Measurements from ENCODE around the gene SNU13.
"Not testable (repeated sequence)": the region's sequence is repeated elsewhere in the genome, so short reads cannot be mapped to it uniquely, and the experiment has no call there.

SNU13 gene

GRCh38 chr22:41688365-41689211 is at the start of gene SNU13:
TSS of gene SNU13 (minus strand) at chr22:41688867. CDS start at chr22:41688796, 71 bp downstream.
- DNase-seq (ENCODE audit: low spot score): peak; percentile 94

- DNase-seq (ENCODE audit: low spot score): not testable (repeated sequence)
Observed at GRCh38 chr22:41733241-41733640, 44.6 kb upstream of the SNU13 start.

GRCh38 chr22:41732096-41732772 is 43.6 kb upstream of the SNU13 start:
- DNase-seq (ENCODE audit: low spot score): no peak

- no peak for DNase-seq (ENCODE audit: low spot score)
Observed at GRCh38 chr22:41731609-41732008, 42.9 kb upstream of the SNU13 start.

GRCh38 chr22:41725510-41726110 is 36.9 kb upstream of the SNU13 start:
- DNase-seq (ENCODE audit: low spot score): no peak

- DNase-seq (ENCODE audit: low spot score): no peak
Observed at GRCh38 chr22:41722496-41722895, 33.8 kb upstream of the SNU13 start.

GRCh38 chr22:41713004-41713403 is 24.3 kb upstream of the SNU13 start:
- no peak for DNase-seq (ENCODE audit: low spot score)

GRCh38 chr22:41709341-41709740 is 20.7 kb upstream of the SNU13 start:
- DNase-seq (ENCODE audit: low spot score): no peak

- no peak for DNase-seq (ENCODE audit: low spot score)
Observed at GRCh38 chr22:41702763-41703162, 14.1 kb upstream of the SNU13 start.

- no peak for DNase-seq (ENCODE audit: low spot score)
Observed at GRCh38 chr22:41700108-41700364, 11.4 kb upstream of the SNU13 start.

- DNase-seq (ENCODE audit: low spot score): peak; percentile 96
Observed at GRCh38 chr22:41699264-41700107, 10.8 kb upstream of the SNU13 start, which contains the start of gene MEI1. TSS of gene MEI1 (plus strand) at chr22:41699503. CDS start at chr22:41699539, 36 bp downstream.

- peak; percentile 92 for DNase-seq (ENCODE audit: low spot score)
Observed at GRCh38 chr22:41697126-41697775, 8.6 kb upstream of the SNU13 start.

GRCh38 chr22:41696703-41697102 is 8.0 kb upstream of the SNU13 start:
- DNase-seq (ENCODE audit: low spot score): no peak

- no peak for DNase-seq (ENCODE audit: low spot score)
Observed at GRCh38 chr22:41695211-41695610, 6.5 kb upstream of the SNU13 start.

GRCh38 chr22:41690476-41690875 is 1.8 kb upstream of the SNU13 start:
- DNase-seq (ENCODE audit: low spot score): no peak

- no peak for DNase-seq (ENCODE audit: low spot score)
Observed at GRCh38 chr22:41687901-41688364, 734 bp downstream of the SNU13 start.

GRCh38 chr22:41686890-41687289 is 1.8 kb downstream of the SNU13 start:
- not testable (repeated sequence) for DNase-seq (ENCODE audit: low spot score)

- no peak for DNase-seq (ENCODE audit: low spot score)
Observed at GRCh38 chr22:41684194-41684593, 4.5 kb downstream of the SNU13 start.

- DNase-seq (ENCODE audit: low spot score): no peak
Observed at GRCh38 chr22:41683616-41684015, 5.1 kb downstream of the SNU13 start.

GRCh38 chr22:41683052-41683451 is 5.6 kb downstream of the SNU13 start:
- no peak for DNase-seq (ENCODE audit: low spot score)

GRCh38 chr22:41682033-41682807 is 6.4 kb downstream of the SNU13 start:
- DNase-seq (ENCODE audit: low spot score): peak; percentile 95
